Endodermal cell (in vitro differentiated cells): ENCODE results near the gene GRK4. TPM values are rescaled to one million over a fixed set of nuclear protein-coding genes. Genes with fewer than 3 reads are reported as not detected.

Experiments
- DNase-seq: peaks from one replicate; pipeline ENCODE4 v3.0.0-alpha.2; 2017
- H3K27ac ChIP-seq: 2 replicates; pipeline ENCODE4 v1.5.1; 2013; ENCODE audit warnings: mild to moderate bottlenecking, low read depth, low read length, moderate library complexity
- H3K27me3 ChIP-seq: 2 replicates; pipeline ENCODE4 v1.6.1; 2013; ENCODE audit warnings: mild to moderate bottlenecking, low read length, moderate library complexity; ENCODE audit not compliant: insufficient read depth, control insufficient read depth, poor library complexity, severe bottlenecking
- H3K36me3 ChIP-seq: 2 replicates; pipeline ENCODE4 v1.7.0; 2013; ENCODE audit warnings: mild to moderate bottlenecking, low read length, moderate library complexity; ENCODE audit not compliant: control insufficient read depth, insufficient read depth
- H3K4me1 ChIP-seq: one replicate; pipeline ENCODE4 v1.7.0; 2013; ENCODE audit warnings: low read length; ENCODE audit not compliant: control insufficient read depth, insufficient read depth
- H3K4me3 ChIP-seq: 2 replicates; pipeline ENCODE4 v1.5.1; 2013; ENCODE audit warnings: mild to moderate bottlenecking, low read length, moderate library complexity
- H3K9ac ChIP-seq: 2 replicates; pipeline ENCODE4 v1.6.1; 2013; ENCODE audit warnings: mild to moderate bottlenecking, low read length, moderate library complexity; ENCODE audit not compliant: poor library complexity, severe bottlenecking; ENCODE audit errors: extremely low read depth
- H3K9me3 ChIP-seq: 2 replicates; pipeline ENCODE4 v1.6.1; 2013; ENCODE audit warnings: mild to moderate bottlenecking, low read length, moderate library complexity; ENCODE audit not compliant: control insufficient read depth
- H3K27ac Mint-ChIP-seq: 2 replicates; pipeline ENCODE4 v1.8.0; 2020; ENCODE audit warnings: mixed read lengths
- H3K27me3 Mint-ChIP-seq: 2 replicates; pipeline ENCODE4 v1.8.0; 2021; ENCODE audit warnings: mild to moderate bottlenecking, mixed read lengths; ENCODE audit not compliant: insufficient read depth
- H3K36me3 Mint-ChIP-seq: 2 replicates; pipeline ENCODE4 v1.8.0; 2020; ENCODE audit warnings: low read depth, mixed read lengths
- H3K4me1 Mint-ChIP-seq: 2 replicates; pipeline ENCODE4 v1.8.0; 2020; ENCODE audit warnings: mixed read lengths
- H3K4me3 Mint-ChIP-seq: 2 replicates; pipeline ENCODE4 v1.8.0; 2020; ENCODE audit warnings: mild to moderate bottlenecking, moderate library complexity, mixed read lengths
- H3K9me3 Mint-ChIP-seq: 2 replicates; pipeline ENCODE4 v1.8.0; 2020; ENCODE audit warnings: mild to moderate bottlenecking, mixed read lengths
- CTCF ChIP-seq: fragments of 200-600 bp; sonication (generic); conservative IDR thresholded peaks from 2 replicates; pipeline ENCODE4 v1.5.0; 2021; ENCODE audit warnings: antibody characterized with exemption, mild to moderate bottlenecking
- WGBS, 2 experiments: methylation state at CpG; one replicate each; pipeline versions ENCODE4 v1.1.5 to v1.1.7; 2013; ENCODE audit warnings: missing lambda C conversion rate in 2 of 2, mixed read lengths in 1 of 2; ENCODE audit not compliant: insufficient coverage in 1 of 2, insufficient read length in 1 of 2; 5-methylcytosine and 5-hydroxymethylcytosine counted together
- total RNA-seq, 2 donors: library from RNA; stranded (reverse); fragmentation: NEBNext Ultra II Directional in 1 of 2; extraction: Animal tissue kit (Norgen Biotek cat#: 25700) in 1 of 2; gene quantifications; 2 replicates in 1 of 2; 3 replicates in 1 of 2; pipeline ENCODE4 v1.2.1, GENCODE V29; 2021

The GRK4 gene
- total RNA-seq, 2 donors from 2014 or later, result 2.8 to 4.2 TPM

GRCh38 chr4:3042226-3042625 is 78.9 kb downstream of the GRK4 start:
- H3K4me1 Mint-ChIP-seq, result peaks cover 4% of the 10 kb centered on the region
- peaks cover 7% of the 10 kb centered on the region for H3K27me3 Mint-ChIP-seq
- TF ChIP-seq CTCF, result no peak
- no peaks in the 10 kb centered on the region for H3K36me3 ChIP-seq
- DNase-seq, result no peak
- no peaks in the 10 kb centered on the region for H3K27me3 ChIP-seq
- no peaks in the 10 kb centered on the region for H3K9me3 ChIP-seq
- 83 to 87% methylated on average over 7 to 10 of the region's 10 CpGs for WGBS, 2 experiments
- H3K4me3 Mint-ChIP-seq, result no peak overlapping the region
- no peak overlapping the region for H3K9ac ChIP-seq
- no peak overlapping the region for H3K4me3 ChIP-seq
- no peaks in the 10 kb centered on the region for H3K36me3 Mint-ChIP-seq
- no peaks in the 10 kb centered on the region for H3K4me1 ChIP-seq
- no peak overlapping the region for H3K27ac ChIP-seq
- no peak overlapping the region for H3K27ac Mint-ChIP-seq
- H3K9me3 Mint-ChIP-seq, result no peaks in the 10 kb centered on the region

GRCh38 chr4:3043282-3044020 is 80.1 kb downstream of the GRK4 start:
- no peaks in the 10 kb centered on the region for H3K9me3 Mint-ChIP-seq
- H3K4me1 ChIP-seq, result no peaks in the 10 kb centered on the region
- no peaks in the 10 kb centered on the region for H3K36me3 ChIP-seq
- H3K27ac ChIP-seq, result no peak overlapping the region
- H3K4me3 ChIP-seq, result no peak overlapping the region
- H3K4me3 Mint-ChIP-seq, result no peak overlapping the region
- no peaks in the 10 kb centered on the region for H3K36me3 Mint-ChIP-seq
- no peaks in the 10 kb centered on the region for H3K9me3 ChIP-seq
- H3K27me3 ChIP-seq, result no peaks in the 10 kb centered on the region
- 88 to 95% methylated on average over 7 to 11 of the region's 11 CpGs for WGBS, 2 experiments
- peaks cover 3% of the 10 kb centered on the region for H3K4me1 Mint-ChIP-seq
- H3K9ac ChIP-seq, result no peak overlapping the region
- no peak overlapping the region for H3K27ac Mint-ChIP-seq
- peaks cover 7% of the 10 kb centered on the region for H3K27me3 Mint-ChIP-seq
- TF ChIP-seq CTCF, result no peak
- DNase-seq, result no peak

- Histone ChIP-seq H3K4me3 (no peak overlapping the region), H3K4me1 (no peaks in the 10 kb centered on the region), H3K9ac (no peak overlapping the region), H3K9me3 (no peaks in the 10 kb centered on the region), H3K36me3 (no peaks in the 10 kb centered on the region), H3K27me3 (no peaks in the 10 kb centered on the region), H3K27ac (no peak overlapping the region)
- Mint-ChIP-seq H3K4me3 (no peak overlapping the region), H3K9me3 (no peaks in the 10 kb centered on the region), H3K36me3 (no peaks in the 10 kb centered on the region), H3K4me1 (peaks cover 3% of the 10 kb centered on the region), H3K27ac (no peak overlapping the region), H3K27me3 (peaks cover 7% of the 10 kb centered on the region)
- WGBS, 2 experiments, result 94 to 96% methylated on average over 18 to 22 of the region's 22 CpGs
- no peak for TF ChIP-seq CTCF
- DNase-seq, result no peak
Observed at GRCh38 chr4:3044870-3045819, 81.8 kb downstream of the GRK4 start.
